Ascending aorta (tissue), 2 donors: ENCODE results near the gene TRIO. TPM values are rescaled to one million over a fixed set of nuclear protein-coding genes. Genes with fewer than 3 reads are reported as not detected.
"Not testable (repeated sequence)": the region's sequence is repeated elsewhere in the genome, so short reads cannot be mapped to it uniquely, and the experiment has no call there.

ENCODE experiments used
- DNase-seq, 2 donors: peaks; one replicate each; pipeline ENCODE4 v3.0.0-alpha.2; 2019; ENCODE audit warnings: low spot score in 2 of 2
- H3K27ac ChIP-seq, 2 donors: fragments of 200-600 bp; sonication (generic); one replicate each; pipeline ENCODE4 v1.5.1; 2016 to 2017; ENCODE audit warnings: mild to moderate bottlenecking in 1 of 2
- H3K27me3 ChIP-seq: fragments of 200-600 bp; sonication (generic); one replicate; pipeline ENCODE4 v1.5.1; 2017
- H3K36me3 ChIP-seq, 2 donors: fragments of 200-600 bp; sonication (generic); one replicate each; pipeline ENCODE4 v1.5.1; 2016
- H3K4me1 ChIP-seq, 2 donors: fragments of 200-600 bp; sonication (generic); one replicate each; pipeline ENCODE4 v1.5.1; 2016 to 2017; ENCODE audit warnings: mild to moderate bottlenecking in 1 of 2
- H3K4me3 ChIP-seq, 2 donors: fragments of 200-600 bp; sonication (generic); one replicate each; pipeline ENCODE4 v1.5.1; 2016 to 2017; ENCODE audit warnings: mild to moderate bottlenecking in 1 of 2
- H3K9me3 ChIP-seq, 2 donors: fragments of 200-600 bp; sonication (generic); one replicate each; pipeline ENCODE4 v1.5.1; 2016
- CTCF ChIP-seq, 3 experiments: fragments of 200-600 bp in 2 of 3; fragments of 450-650 bp in 1 of 3; sonication (generic) in 2 of 3; IDR thresholded peaks; one replicate each; pipeline ENCODE4 v1.5.1; 2016 to 2019; ENCODE audit warnings: antibody characterized with exemption in 3 of 3, mild to moderate bottlenecking in 1 of 3, moderate library complexity in 1 of 3
- intact Hi-C: fragments of 100-400 bp; cut with DNase I; formaldehyde crosslinking; loops from one replicate; pipeline ENCODE4 v1.15.1; 2023
- total RNA-seq: library from RNA; depleted of rRNA; stranded (reverse); fragments of >200 nt; gene quantifications from one replicate; pipeline ENCODE4 v1.1.0, GENCODE V29; 2016

TRIO gene
- total RNA-seq, 1 donor from 2014 or later: 262 TPM

- no peak for DNase-seq
- H3K36me3 ChIP-seq: no peaks in the 10 kb centered on the region
- H3K27me3 ChIP-seq: no peaks in the 10 kb centered on the region
- H3K9me3 ChIP-seq: peaks cover 0 to 6% of the 10 kb centered on the region in 2 donors
- no peaks in the 10 kb centered on the region for H3K4me1 ChIP-seq
- H3K4me3 ChIP-seq: no peak overlapping the region
- no peak for TF ChIP-seq CTCF (IDR thresholded peaks at IDR 0.05)
- intact Hi-C loops: no loop called here
- H3K27ac ChIP-seq: no peak overlapping the region
Measured at GRCh38 chr5:14545308-14545707, 402.2 kb downstream of the TRIO start.

GRCh38 chr5:14545862-14546261, 402.7 kb downstream of the TRIO start:
- no peak overlapping the region for H3K27ac ChIP-seq
- no peak for TF ChIP-seq CTCF (IDR thresholded peaks at IDR 0.05)

GRCh38 chr5:14547666-14548065, 404.5 kb downstream of the TRIO start:
- Histone ChIP-seq H3K4me3 (no peak overlapping the region), H3K36me3 (no peaks in the 10 kb centered on the region), H3K4me1 (no peaks in the 10 kb centered on the region), H3K9me3 (no peaks in the 10 kb centered on the region), H3K27me3 (no peaks in the 10 kb centered on the region), H3K27ac (no peak overlapping the region)
- intact Hi-C loops: no loop called here
- no peak for TF ChIP-seq CTCF (IDR thresholded peaks at IDR 0.05)
- no peak for DNase-seq

More at GRCh38 chr5:14545862-14546261, 402.7 kb downstream of the TRIO start:
- intact Hi-C loops: no loop called here
- no peak for DNase-seq
- Histone ChIP-seq H3K27me3 (no peaks in the 10 kb centered on the region), H3K9me3 (peaks cover 0 to 5% of the 10 kb centered on the region in 2 donors), H3K4me3 (no peak overlapping the region), H3K36me3 (no peaks in the 10 kb centered on the region), H3K4me1 (no peaks in the 10 kb centered on the region)

GRCh38 chr5:14551211-14551610, 408.1 kb downstream of the TRIO start:
- Histone ChIP-seq H3K27ac (no peak overlapping the region), H3K4me3 (no peak overlapping the region), H3K36me3 (no peaks in the 10 kb centered on the region), H3K27me3 (no peaks in the 10 kb centered on the region), H3K4me1 (no peaks in the 10 kb centered on the region), H3K9me3 (no peaks in the 10 kb centered on the region)
- no peak for TF ChIP-seq CTCF (IDR thresholded peaks at IDR 0.05)
- intact Hi-C loops: no loop called here
- DNase-seq: no peak

- H3K9me3 ChIP-seq: no peaks in the 10 kb centered on the region
- H3K36me3 ChIP-seq: no peaks in the 10 kb centered on the region
- H3K27me3 ChIP-seq: no peaks in the 10 kb centered on the region
- TF ChIP-seq CTCF (IDR thresholded peaks at IDR 0.05): no peak
- no peaks in the 10 kb centered on the region for H3K4me1 ChIP-seq
- H3K27ac ChIP-seq: no peak overlapping the region
- H3K4me3 ChIP-seq: no peak overlapping the region
- intact Hi-C loops: no loop called here
- no peak for DNase-seq
Measured at GRCh38 chr5:14552017-14552416, 408.9 kb downstream of the TRIO start.

GRCh38 chr5:14554288-14554687, 411.1 kb downstream of the TRIO start:
- H3K4me1 ChIP-seq, DNase-seq, intact Hi-C loops, H3K27me3 ChIP-seq, H3K4me3 ChIP-seq, H3K36me3 ChIP-seq, H3K9me3 ChIP-seq, H3K27ac ChIP-seq: not testable (repeated sequence)
